Keratinocyte (primary cell): ENCODE measurements around the gene TMEM35A. TPM values are rescaled to one million over a fixed set of nuclear protein-coding genes. Genes with fewer than 3 reads are reported as not detected.

Experiments
- DNase-seq: peaks from one replicate; pipeline ENCODE4 v3.0.0-alpha.2; 2011; ENCODE audit warnings: low read depth, missing footprints, low spot score
- FAIRE-seq: peaks from 2 replicates; lab custom pipeline; 2011; peaks lifted over from hg19 to GRCh38; lab: Jason Lieb, UNC
- H2AFZ ChIP-seq: 2 replicates; pipeline ENCODE4 v1.6.0; 2012; ENCODE audit warnings: low read length, control low read depth, inconsistent platforms; ENCODE audit not compliant: control insufficient read depth
- H3K27ac ChIP-seq: 2 replicates; pipeline ENCODE4 v1.5.1; 2011; ENCODE audit warnings: low read length; ENCODE audit not compliant: control insufficient read depth, insufficient read depth
- H3K27me3 ChIP-seq: 3 replicates; pipeline ENCODE4 v1.6.0; 2011; ENCODE audit warnings: low read length; ENCODE audit not compliant: control insufficient read depth, insufficient read depth; ENCODE audit errors: extremely low read depth
- H3K36me3 ChIP-seq, 2 experiments: 2 replicates in 1 of 2; 3 replicates in 1 of 2; pipeline ENCODE4 v1.5.1; 2011; ENCODE audit warnings: low read length in 2 of 2, mild to moderate bottlenecking in 1 of 2; ENCODE audit not compliant: control insufficient read depth in 2 of 2, insufficient read depth in 2 of 2; ENCODE audit errors: extremely low read depth in 1 of 2
- H3K4me1 ChIP-seq: 3 replicates; pipeline ENCODE4 v1.5.1; 2011; ENCODE audit warnings: low read length; ENCODE audit not compliant: control insufficient read depth, insufficient read depth; ENCODE audit errors: extremely low read depth
- H3K4me2 ChIP-seq: 3 replicates; pipeline ENCODE4 v1.6.0; 2011; ENCODE audit warnings: low read depth, low read length; ENCODE audit not compliant: control insufficient read depth, insufficient read depth; ENCODE audit errors: extremely low read depth
- H3K4me3 ChIP-seq, 3 experiments: fragments of 200-600 bp in 1 of 3; sonication (generic) in 1 of 3; 2 replicates in 2 of 3; 3 replicates in 1 of 3; pipeline ENCODE4 v1.5.1; 2011 to 2016; ENCODE audit warnings: low read length in 3 of 3, mild to moderate bottlenecking in 3 of 3, control low read depth in 2 of 3, inconsistent platforms in 1 of 3, low read depth in 1 of 3, mixed read lengths in 1 of 3, mixed run types in 1 of 3, moderate library complexity in 1 of 3; ENCODE audit not compliant: control insufficient read depth in 2 of 3, insufficient read depth in 2 of 3; ENCODE audit errors: extremely low read depth in 1 of 3
- H3K79me2 ChIP-seq: 2 replicates; pipeline ENCODE4 v1.6.0; 2012; ENCODE audit warnings: low read length; ENCODE audit not compliant: control insufficient read depth, insufficient read depth
- H3K9ac ChIP-seq: 3 replicates; pipeline ENCODE4 v1.6.0; 2011; ENCODE audit warnings: low read length; ENCODE audit not compliant: control insufficient read depth, insufficient read depth; ENCODE audit errors: extremely low read depth
- H3K9me1 ChIP-seq: 3 replicates; pipeline ENCODE4 v1.6.0; 2011; ENCODE audit warnings: low read length; ENCODE audit not compliant: control insufficient read depth, insufficient read depth; ENCODE audit errors: extremely low read depth
- H3K9me3 ChIP-seq: 2 replicates; pipeline ENCODE4 v1.5.1; 2012; ENCODE audit warnings: low read depth, low read length; ENCODE audit not compliant: control insufficient read depth
- H4K20me1 ChIP-seq: 3 replicates; pipeline ENCODE4 v1.6.0; 2011; ENCODE audit warnings: low read length; ENCODE audit not compliant: control insufficient read depth, insufficient read depth; ENCODE audit errors: extremely low read depth
- EZH2 ChIP-seq: IDR thresholded peaks from one replicate; pipeline ENCODE4 v1.6.1; 2012; ENCODE audit warnings: inconsistent platforms, mild to moderate bottlenecking, low read length, moderate library complexity
- dilution Hi-C: fragments of 300-500 bp; cut with MboI; formaldehyde crosslinking; loops from one replicate; pipeline ENCODE4 v1.7.0; 2020; ENCODE audit warnings: low sequenced_read_pairs; ENCODE audit not compliant: extremely low pct_ligation_motif_present
- polyA plus RNA-seq, 5 experiments: library from polyadenylated mRNA; depleted of rRNA in 3 of 5; stranded (reverse) in 3 of 5; stranded (forward) in 1 of 5; unstranded in 1 of 5; fragments of >200 nt; gene quantifications; 1 replicate in 1 of 5; 2 replicates in 3 of 5; 3 replicates in 1 of 5; pipeline versions ENCODE4 v1.2.1 to v1.2.3, GENCODE V29; 2011 to 2012; ENCODE audit warnings: missing spikeins in 2 of 5, low read depth in 1 of 5, low replicate concordance in 1 of 5
- TF ChIP-seq, protein P1 (sequence below), 3 experiments: IDR thresholded peaks in 1 of 3; conservative IDR thresholded peaks in 1 of 3; optimal IDR thresholded peaks in 1 of 3; 2 replicates in 2 of 3; 3 replicates in 1 of 3; pipeline versions ENCODE3 to v1.5.1; 2011; ENCODE audit warnings: low read length in 3 of 3, mild to moderate bottlenecking in 3 of 3, moderate library complexity in 2 of 3, control low read depth in 1 of 3, inconsistent platforms in 1 of 3; ENCODE audit not compliant: insufficient read depth in 2 of 3; ENCODE audit errors: extremely low read depth in 1 of 3

The TMEM35A gene
- polyA plus RNA-seq, 1 donor (not counting 4 experiments of a cell fraction or from before 2014, with no cell fraction given): 0.03 TPM

DNA sequence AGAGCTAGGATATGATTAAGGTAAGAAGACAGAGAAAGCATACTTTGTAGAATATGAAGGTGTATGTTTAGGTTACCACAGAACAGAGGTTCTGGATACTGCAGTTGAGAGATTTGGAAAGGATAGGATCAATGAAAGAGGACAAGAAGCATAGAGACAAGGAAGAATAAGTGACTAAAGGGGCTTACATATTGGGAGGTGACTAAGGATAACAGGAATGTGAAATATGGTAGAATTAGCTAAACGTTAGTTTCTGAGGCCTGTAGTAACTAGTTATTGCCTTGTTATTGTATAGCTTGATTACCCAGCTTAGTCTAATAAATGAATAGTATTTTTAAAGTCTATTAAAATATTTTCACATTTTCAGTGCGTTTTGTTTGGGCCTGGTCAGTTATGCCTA is 57.6 kb downstream of the TMEM35A start:
- H3K9ac ChIP-seq: no peak overlapping the region
- no peaks in the 10 kb centered on the region for H3K27me3 ChIP-seq
- no peak for FAIRE-seq
- H4K20me1 ChIP-seq: no peaks in the 10 kb centered on the region
- DNase-seq: no peak
- H3K9me1 ChIP-seq: no peaks in the 10 kb centered on the region
- no peak overlapping the region for H3K27ac ChIP-seq
- H2AFZ ChIP-seq: no peak overlapping the region
- H3K9me3 ChIP-seq: no peaks in the 10 kb centered on the region
- TF ChIP-seq, protein P1, sequence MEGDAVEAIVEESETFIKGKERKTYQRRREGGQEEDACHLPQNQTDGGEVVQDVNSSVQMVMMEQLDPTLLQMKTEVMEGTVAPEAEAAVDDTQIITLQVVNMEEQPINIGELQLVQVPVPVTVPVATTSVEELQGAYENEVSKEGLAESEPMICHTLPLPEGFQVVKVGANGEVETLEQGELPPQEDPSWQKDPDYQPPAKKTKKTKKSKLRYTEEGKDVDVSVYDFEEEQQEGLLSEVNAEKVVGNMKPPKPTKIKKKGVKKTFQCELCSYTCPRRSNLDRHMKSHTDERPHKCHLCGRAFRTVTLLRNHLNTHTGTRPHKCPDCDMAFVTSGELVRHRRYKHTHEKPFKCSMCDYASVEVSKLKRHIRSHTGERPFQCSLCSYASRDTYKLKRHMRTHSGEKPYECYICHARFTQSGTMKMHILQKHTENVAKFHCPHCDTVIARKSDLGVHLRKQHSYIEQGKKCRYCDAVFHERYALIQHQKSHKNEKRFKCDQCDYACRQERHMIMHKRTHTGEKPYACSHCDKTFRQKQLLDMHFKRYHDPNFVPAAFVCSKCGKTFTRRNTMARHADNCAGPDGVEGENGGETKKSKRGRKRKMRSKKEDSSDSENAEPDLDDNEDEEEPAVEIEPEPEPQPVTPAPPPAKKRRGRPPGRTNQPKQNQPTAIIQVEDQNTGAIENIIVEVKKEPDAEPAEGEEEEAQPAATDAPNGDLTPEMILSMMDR (optimal IDR thresholded peaks at IDR 0.05 in 1 of 3, IDR thresholded peaks at IDR 0.05 in 1 of 3, conservative IDR thresholded peaks at IDR 0.05 in 1 of 3; ENCODE audit: extremely low read depth in 1 of 3, insufficient read depth in 2 of 3, low read length in 3 of 3): no peak
- no peak for TF ChIP-seq EZH2
- peaks cover 6% of the 10 kb centered on the region for H3K4me1 ChIP-seq
- dilution Hi-C loops: no loop called here
- H3K4me2 ChIP-seq: no peak overlapping the region
- H3K79me2 ChIP-seq: no peaks in the 10 kb centered on the region
- H3K36me3 ChIP-seq: no peaks in the 10 kb centered on the region
- no peak overlapping the region for H3K4me3 ChIP-seq

Other genes with a start within 250 kb of the TMEM35A start
- gene NOX1, start 204.5 kb upstream of the TMEM35A start, polyA plus RNA-seq: not detected in 3 replicates
- gene XKRX, start 150.0 kb upstream of the TMEM35A start, polyA plus RNA-seq: 0.26 to 0.31 TPM (median 0.28 TPM) in 3 replicates
- gene ARL13A, start 109.2 kb upstream of the TMEM35A start, polyA plus RNA-seq: not detected in 3 replicates
- 7.4 to 15.4 TPM (median 12.1 TPM) in 3 replicates for gene TRMT2B, start 26.8 kb upstream of the TMEM35A start, polyA plus RNA-seq
- 2.4 to 10.5 TPM (median 5.7 TPM) in 3 replicates for gene CENPI, start 19.3 kb downstream of the TMEM35A start, polyA plus RNA-seq
- 0.02 to 0.08 TPM (median 0.05 TPM) in 3 replicates for gene DRP2, start 140.9 kb downstream of the TMEM35A start, polyA plus RNA-seq
- gene TAF7L, start 212.5 kb downstream of the TMEM35A start, polyA plus RNA-seq: 0.06 to 0.26 TPM (median 0.13 TPM) in 3 replicates